ENCODE measurements around the gene CENPQ. TPM values are rescaled to one million over a fixed set of nuclear protein-coding genes. Genes with fewer than 3 reads are reported as not detected.

CENPQ gene
- total RNA-seq, 1 donor from 2014 or later: 3.1 TPM

DNA sequence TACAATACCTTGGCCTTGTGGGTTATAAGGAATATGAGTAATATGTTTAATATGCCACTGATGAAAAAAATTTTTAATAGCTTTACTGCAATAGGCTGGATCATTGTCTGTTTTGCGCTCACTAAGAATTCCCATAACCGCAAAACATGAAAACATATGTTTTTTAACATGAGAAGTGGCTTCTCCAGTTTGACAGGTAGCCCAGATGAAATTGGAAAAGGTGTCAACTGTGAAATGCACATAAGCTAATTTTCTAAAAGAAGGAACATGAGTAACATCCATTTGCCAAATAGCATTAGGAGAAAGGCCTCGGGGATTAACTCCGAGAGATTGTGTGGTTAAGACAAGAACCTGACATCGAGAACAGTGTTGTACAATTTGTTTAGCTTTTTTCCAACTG lies 41.5 kb downstream of the CENPQ start:
- DNase-seq (ENCODE audit: low read depth in 2 of 2): no peak

- DNase-seq (ENCODE audit: low read depth in 2 of 2): no peak
Observed at GRCh38 chr6:49506569-49507111, 43.5 kb downstream of the CENPQ start.

DNA sequence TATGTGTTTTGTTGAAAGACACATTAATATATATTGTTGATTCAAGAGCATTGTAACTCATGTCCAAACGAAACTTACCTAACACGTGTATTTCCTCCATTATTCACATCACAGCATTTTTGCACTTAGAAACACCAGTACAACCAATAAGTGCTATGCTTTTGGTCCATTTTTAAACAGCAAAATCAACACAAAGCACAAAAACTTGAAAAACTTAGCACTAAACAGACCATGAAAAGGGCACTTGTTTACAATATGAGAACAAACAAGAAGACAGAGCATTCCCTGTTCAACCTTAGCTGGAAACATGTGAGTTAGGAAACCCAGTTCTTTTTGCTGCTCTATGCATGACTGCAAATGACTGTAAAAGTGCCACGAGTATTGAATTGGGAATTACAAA lies 46.2 kb downstream of the CENPQ start:
- DNase-seq (ENCODE audit: low read depth in 2 of 2): no peak

DNA sequence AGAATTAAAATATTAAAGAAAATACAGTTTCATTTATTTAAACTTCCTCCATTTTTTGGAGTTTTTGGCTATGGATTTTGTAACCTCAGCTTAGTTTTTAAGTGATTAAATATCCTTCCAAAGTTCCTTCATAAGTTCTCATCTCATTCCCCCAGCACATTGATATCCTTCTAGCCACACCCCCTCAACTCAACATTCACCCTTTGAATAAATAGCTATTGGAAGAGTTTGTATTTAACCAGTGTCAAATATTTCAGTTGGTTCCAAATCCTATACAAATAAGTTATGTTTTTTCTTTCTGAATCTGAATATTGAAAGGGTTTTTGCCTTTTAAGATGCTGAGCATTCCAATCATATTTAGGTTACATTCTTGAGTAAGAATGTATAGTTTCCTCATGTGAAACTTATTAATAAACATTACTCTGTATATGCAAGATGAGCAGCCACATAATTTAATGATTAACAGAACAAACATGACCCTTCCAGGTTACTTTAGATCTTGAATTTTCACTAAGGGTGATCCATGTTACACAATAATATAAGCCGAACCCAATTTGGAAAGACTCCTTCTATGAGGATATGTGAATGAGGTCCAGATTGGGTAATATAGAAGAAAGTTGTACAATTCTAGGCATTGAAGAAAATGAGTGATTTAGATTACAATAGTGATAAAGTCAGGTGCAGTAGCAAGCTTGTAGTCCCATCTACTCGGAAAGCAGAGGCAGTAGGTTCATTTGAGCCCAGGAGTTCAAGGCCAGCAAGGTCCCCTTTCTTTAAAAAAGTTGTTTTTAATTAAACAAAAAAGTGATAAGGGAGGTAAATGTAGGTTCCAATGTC lies 50.2 kb downstream of the CENPQ start:
- no peak for DNase-seq (ENCODE audit: low read depth in 2 of 2)

DNA sequence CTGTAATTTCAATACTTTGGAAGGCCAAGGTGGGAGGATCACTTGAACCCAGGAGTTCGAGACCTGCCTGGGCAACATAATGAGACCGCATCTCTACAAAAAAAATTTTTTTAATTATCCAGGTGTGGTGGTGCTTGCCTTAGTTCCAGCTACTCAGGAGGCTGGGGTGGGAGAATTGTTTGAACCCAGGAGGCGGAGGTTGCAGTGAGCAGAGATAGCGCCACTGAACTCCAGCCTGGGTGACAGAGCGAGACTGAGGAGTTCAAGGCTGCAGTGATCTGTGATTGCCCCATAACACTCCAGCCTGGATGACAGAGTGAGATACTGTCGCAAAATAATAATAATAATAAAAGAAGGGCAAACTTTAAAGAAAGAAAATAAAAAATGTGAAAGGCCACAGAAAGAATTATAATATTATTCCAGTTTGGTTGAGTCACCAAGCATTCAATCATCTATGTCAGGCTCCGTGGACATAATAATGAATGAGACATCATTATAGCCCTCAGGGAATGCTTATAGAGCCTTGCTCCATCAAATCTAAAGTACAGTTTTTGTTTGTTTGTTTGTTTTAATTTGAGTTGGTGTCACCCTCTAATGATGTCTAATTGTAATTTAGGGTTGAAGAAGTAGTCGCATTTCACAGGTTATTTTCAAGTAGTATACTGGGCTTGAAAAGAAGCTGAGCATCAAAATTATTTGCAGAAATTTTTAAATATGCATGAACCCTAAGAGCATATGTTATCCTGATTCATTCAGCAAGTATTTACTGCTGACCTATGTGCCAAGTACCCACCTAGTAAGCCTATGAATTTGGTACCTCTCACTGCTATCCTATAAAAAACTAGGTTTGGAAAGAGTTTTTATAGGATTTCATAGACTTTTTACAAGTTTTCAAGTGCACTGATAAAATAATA lies 51.7 kb downstream of the CENPQ start:
- no peak for DNase-seq (ENCODE audit: low read depth in 2 of 2)

- no peak for DNase-seq (ENCODE audit: low read depth in 2 of 2)
Observed at GRCh38 chr6:49515485-49516146, 52.4 kb downstream of the CENPQ start.

- no peak for DNase-seq (ENCODE audit: low read depth in 2 of 2)
Observed at GRCh38 chr6:49516147-49516505, 53.0 kb downstream of the CENPQ start.

DNA sequence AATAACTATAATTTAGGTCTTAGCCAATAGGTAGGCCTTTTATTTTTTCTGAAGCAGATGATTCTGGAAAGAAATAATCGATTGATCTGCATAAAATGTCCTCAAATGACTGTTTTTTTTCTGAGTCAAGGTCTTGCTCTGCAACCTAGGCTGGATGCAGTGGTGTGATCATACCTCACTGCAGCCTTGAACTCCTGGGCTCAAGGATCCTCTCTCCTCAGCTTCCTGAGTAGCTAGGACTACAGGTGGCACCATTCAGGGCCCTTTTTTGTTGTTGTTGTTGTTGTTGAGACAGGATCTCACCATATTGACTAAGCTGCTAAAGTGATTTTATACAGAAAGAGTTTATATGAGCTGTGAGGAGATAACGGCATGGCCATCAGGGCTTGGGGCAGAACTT lies 54.7 kb downstream of the CENPQ start:
- no peak for DNase-seq (ENCODE audit: low read depth in 2 of 2)

GRCh38 chr6:49519660-49520059 lies 56.5 kb downstream of the CENPQ start:
- no peak for DNase-seq (ENCODE audit: low read depth in 2 of 2)

- DNase-seq (ENCODE audit: low read depth in 2 of 2): no peak
Observed at GRCh38 chr6:49522710-49523593, 59.8 kb downstream of the CENPQ start.

GRCh38 chr6:49523901-49524300 lies 60.7 kb downstream of the CENPQ start:
- no peak for DNase-seq (ENCODE audit: low read depth in 2 of 2)

- no peak for DNase-seq (ENCODE audit: low read depth in 2 of 2)
Observed at GRCh38 chr6:49524541-49524940, 61.4 kb downstream of the CENPQ start.

DNA sequence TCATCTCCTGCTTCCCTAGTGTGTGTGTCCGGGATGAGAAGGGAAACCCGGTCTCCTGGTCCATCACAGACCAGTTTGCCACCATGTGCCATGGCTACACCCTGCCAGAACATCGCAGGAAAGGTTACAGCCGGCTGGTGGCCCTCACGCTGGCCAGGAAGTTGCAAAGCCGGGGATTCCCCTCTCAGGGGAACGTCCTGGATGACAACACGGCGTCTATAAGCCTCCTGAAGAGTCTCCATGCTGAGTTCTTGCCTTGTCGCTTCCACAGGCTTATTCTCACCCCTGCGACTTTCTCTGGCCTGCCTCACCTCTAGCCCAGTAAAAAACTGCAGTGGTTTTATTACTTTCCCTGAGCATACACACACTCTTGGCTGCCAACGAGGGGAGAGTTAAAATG lies 63.4 kb downstream of the CENPQ start:
- peak in 1 of 2 donors; percentile 5 for DNase-seq (ENCODE audit: low read depth in 2 of 2)

GRCh38 chr6:49527320-49527719 lies 64.2 kb downstream of the CENPQ start:
- DNase-seq (ENCODE audit: low read depth in 2 of 2): no peak

DNA sequence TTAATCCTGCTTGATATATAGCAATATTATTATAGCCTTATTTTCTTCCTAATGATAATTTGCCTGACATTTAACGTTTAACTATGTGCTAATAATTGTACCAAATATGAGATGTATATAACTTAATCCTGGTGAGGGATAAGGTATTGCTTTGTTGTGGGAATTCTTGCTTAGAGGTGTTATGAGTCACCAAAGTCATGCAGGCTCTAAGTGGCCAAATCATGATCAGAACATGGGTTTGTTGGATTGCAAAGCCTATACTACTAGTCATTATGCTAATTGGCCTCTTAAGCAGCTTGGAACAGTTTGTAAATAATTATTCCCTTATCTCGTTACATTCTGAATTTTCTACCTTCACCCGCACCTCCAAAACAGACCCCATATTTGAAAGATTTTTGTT lies 65.4 kb downstream of the CENPQ start:
- no peak for DNase-seq (ENCODE audit: low read depth in 2 of 2)

DNA sequence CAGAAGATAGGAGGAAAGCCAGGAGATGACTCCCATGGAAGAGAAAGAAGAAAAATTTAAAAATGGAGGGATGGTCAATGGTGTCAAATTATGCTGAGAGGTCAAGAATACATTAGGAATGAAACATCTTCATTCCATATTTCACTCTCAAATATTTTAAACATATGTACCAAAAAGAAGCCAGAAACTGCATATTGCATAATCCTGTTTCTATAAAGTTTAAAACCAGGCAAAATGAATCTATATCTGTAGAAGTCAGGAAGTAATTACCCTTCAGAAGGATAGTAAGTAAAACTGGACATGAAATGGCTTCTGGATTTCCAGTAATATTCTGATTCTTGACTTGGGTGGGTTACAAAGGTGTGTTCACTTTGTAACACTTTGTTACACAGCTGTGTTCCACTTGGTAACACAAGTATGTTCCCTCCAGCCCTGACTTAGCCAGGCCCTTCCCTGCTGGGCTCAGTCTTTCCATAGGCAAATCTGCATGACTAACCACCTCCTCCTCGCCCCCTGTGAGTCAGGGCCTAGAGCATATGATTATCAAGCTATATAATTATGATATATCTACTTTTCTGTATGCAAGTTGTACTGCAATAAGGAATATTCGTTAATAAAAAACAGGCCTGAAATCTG lies 67.1 kb downstream of the CENPQ start:
- no peak for DNase-seq (ENCODE audit: low read depth in 2 of 2)

GRCh38 chr6:49531774-49532569 lies 68.8 kb downstream of the CENPQ start:
- peak; percentile 83 to 85 for DNase-seq (ENCODE audit: low read depth in 2 of 2)

- no peak for DNase-seq (ENCODE audit: low read depth in 2 of 2)
Observed at GRCh38 chr6:49535795-49536194, 72.6 kb downstream of the CENPQ start.

- DNase-seq (ENCODE audit: low read depth in 2 of 2): no peak
Observed at GRCh38 chr6:49539102-49539501, 75.9 kb downstream of the CENPQ start.

Measured in dermis microvascular lymphatic vessel endothelial cell (primary cell).